Neural progenitor cell (in vitro differentiated cells): ENCODE results near the gene RAE1. TPM values are rescaled to one million over a fixed set of nuclear protein-coding genes. Genes with fewer than 3 reads are reported as not detected.

Source experiments
- DNase-seq: peaks from one replicate; pipeline ENCODE4 v3.0.0-alpha.2; 2016; ENCODE audit warnings: low spot score
- H2AFZ ChIP-seq: fragments of 200-600 bp; sonication (generic); replicated peaks from 2 replicates; pipeline ENCODE4 v1.6.1; 2016; ENCODE audit warnings: antibody characterized with exemption
- H3F3A ChIP-seq: fragments of 200-600 bp; sonication (generic); 2 replicates; pipeline ENCODE4 v1.6.1; 2016; ENCODE audit warnings: antibody characterized with exemption, low read depth
- H3K27ac ChIP-seq: fragments of 200-600 bp; sonication (generic); 2 replicates; pipeline ENCODE4 v1.5.1; 2016; ENCODE audit warnings: mild to moderate bottlenecking
- H3K27me3 ChIP-seq: fragments of 200-600 bp; sonication (generic); 2 replicates; pipeline ENCODE4 v1.6.1; 2016; ENCODE audit warnings: mild to moderate bottlenecking, moderate library complexity
- H3K36me3 ChIP-seq: fragments of 200-600 bp; sonication (generic); 2 replicates; pipeline ENCODE4 v1.5.1; 2016
- H3K4me1 ChIP-seq: fragments of 200-600 bp; sonication (generic); 2 replicates; pipeline ENCODE4 v1.6.1; 2016; ENCODE audit warnings: mixed run types
- H3K4me2 ChIP-seq: fragments of 200-600 bp; sonication (generic); 2 replicates; pipeline ENCODE4 v1.6.1; 2016
- H3K4me3 ChIP-seq: fragments of 200-600 bp; sonication (generic); 2 replicates; pipeline ENCODE4 v1.5.1; 2016
- H3K79me2 ChIP-seq: fragments of 200-600 bp; sonication (generic); 2 replicates; pipeline ENCODE4 v1.6.1; 2016; ENCODE audit warnings: low read depth
- H3K9ac ChIP-seq: fragments of 200-600 bp; sonication (generic); 2 replicates; pipeline ENCODE4 v1.6.1; 2016
- H3K9me3 ChIP-seq: fragments of 200-600 bp; sonication (generic); 2 replicates; pipeline ENCODE4 v1.5.1; 2016; ENCODE audit warnings: low read depth
- H4K20me1 ChIP-seq: fragments of 200-600 bp; sonication (generic); 2 replicates; pipeline ENCODE4 v1.6.1; 2016; ENCODE audit warnings: low read depth
- H3K27ac Mint-ChIP-seq: 3 replicates; pipeline ENCODE4 v1.8.0; 2021; ENCODE audit warnings: mixed read lengths
- H3K27me3 Mint-ChIP-seq: 2 replicates; pipeline ENCODE4 v1.8.0; 2022; ENCODE audit warnings: low read depth, mild to moderate bottlenecking, inconsistent platforms, moderate library complexity, mixed read lengths; ENCODE audit not compliant: insufficient read depth
- H3K36me3 Mint-ChIP-seq: 3 replicates; pipeline ENCODE4 v1.8.0; 2021; ENCODE audit warnings: mixed read lengths
- H3K4me1 Mint-ChIP-seq: 3 replicates; pipeline ENCODE4 v1.8.0; 2021; ENCODE audit warnings: mixed read lengths
- H3K4me3 Mint-ChIP-seq: 3 replicates; pipeline ENCODE4 v1.8.0; 2021; ENCODE audit warnings: mild to moderate bottlenecking, moderate library complexity, mixed read lengths
- H3K9me3 Mint-ChIP-seq: 3 replicates; pipeline ENCODE4 v1.8.0; 2020; ENCODE audit warnings: mixed read lengths
- EZH2 ChIP-seq: fragments of 200-600 bp; sonication (generic); IDR thresholded peaks from 2 replicates; pipeline ENCODE4 v1.6.1; 2017; ENCODE audit warnings: antibody characterized with exemption, mild to moderate bottlenecking, moderate library complexity
- EZH2phosphoT487 ChIP-seq: fragments of 200-600 bp; sonication (generic); IDR thresholded peaks from 2 replicates; pipeline ENCODE4 v1.6.1; 2017; ENCODE audit warnings: antibody characterized with exemption
- total RNA-seq: library from RNA; depleted of rRNA; stranded (reverse); fragments of >200 nt; gene quantifications from 2 replicates; pipeline ENCODE4 v1.2.3, GENCODE V29; 2015; ENCODE audit warnings: low replicate concordance
- TF ChIP-seq, protein P1 (sequence below): fragments of 200-600 bp; sonication (generic); IDR thresholded peaks from 2 replicates; pipeline ENCODE4 v1.5.1; 2017; ENCODE audit warnings: antibody characterized with exemption, mild to moderate bottlenecking

RAE1 gene
- total RNA-seq, 1 donor from 2014 or later: 77.6 TPM

DNA sequence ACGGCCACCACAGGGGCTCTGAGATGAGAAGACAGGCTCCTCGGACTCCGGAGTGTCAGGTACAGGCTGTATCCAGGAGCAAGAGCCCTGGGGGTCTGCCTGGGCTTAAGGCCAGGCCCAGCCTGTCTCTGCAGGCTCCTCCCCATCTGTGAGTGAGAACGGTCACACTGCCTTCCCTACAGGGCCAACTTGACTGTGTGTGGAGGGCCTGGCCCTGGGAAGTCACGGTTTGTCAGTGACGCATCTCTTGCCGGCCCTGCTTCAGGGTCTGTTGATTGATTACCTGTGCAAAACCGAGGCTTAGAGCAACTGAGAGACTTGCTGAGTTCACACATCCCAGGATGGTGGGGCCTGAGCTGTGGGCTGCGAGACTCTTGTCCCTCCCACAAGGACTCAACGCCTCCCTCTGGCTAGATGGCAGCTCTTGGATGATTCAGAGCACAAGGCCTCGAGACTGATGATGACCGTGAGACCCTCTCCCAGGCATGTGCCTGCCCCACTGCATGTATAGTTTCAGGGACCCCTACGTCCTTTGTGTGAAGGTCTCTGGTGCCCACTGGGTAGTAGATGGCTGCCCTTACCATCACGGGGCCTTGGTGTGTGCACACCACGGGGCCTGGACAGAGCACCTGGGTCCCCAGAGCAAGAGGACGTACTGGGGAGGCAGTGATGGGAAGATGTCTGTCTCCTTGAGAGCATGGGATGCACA, 46.1 kb downstream of the RAE1 start:
- Histone ChIP-seq H3K79me2 (peaks cover 91% of the 10 kb centered on the region), H3F3A (peaks cover 31% of the 10 kb centered on the region), H3K9ac (no peak overlapping the region), H3K27ac (peak overlapping the region; percentile 29), H3K27me3 (no peaks in the 10 kb centered on the region), H3K4me3 (no peak overlapping the region), H3K9me3 (no peaks in the 10 kb centered on the region), H3K4me2 (no peak overlapping the region), H4K20me1 (peaks cover 70% of the 10 kb centered on the region), H2AFZ (no peak overlapping the region), H3K4me1 (peaks cover 37% of the 10 kb centered on the region), H3K36me3 (no peaks in the 10 kb centered on the region)
- no peak overlapping the region for H3K27ac Mint-ChIP-seq
- no peak overlapping the region for H3K4me3 Mint-ChIP-seq
- H3K9me3 Mint-ChIP-seq: no peaks in the 10 kb centered on the region
- peaks cover 50% of the 10 kb centered on the region for H3K4me1 Mint-ChIP-seq
- H3K27me3 Mint-ChIP-seq: peaks cover 3% of the 10 kb centered on the region
- H3K36me3 Mint-ChIP-seq: peaks cover 16% of the 10 kb centered on the region
- no peak for DNase-seq
- no peak for TF ChIP-seq EZH2
- TF ChIP-seq, protein P1, sequence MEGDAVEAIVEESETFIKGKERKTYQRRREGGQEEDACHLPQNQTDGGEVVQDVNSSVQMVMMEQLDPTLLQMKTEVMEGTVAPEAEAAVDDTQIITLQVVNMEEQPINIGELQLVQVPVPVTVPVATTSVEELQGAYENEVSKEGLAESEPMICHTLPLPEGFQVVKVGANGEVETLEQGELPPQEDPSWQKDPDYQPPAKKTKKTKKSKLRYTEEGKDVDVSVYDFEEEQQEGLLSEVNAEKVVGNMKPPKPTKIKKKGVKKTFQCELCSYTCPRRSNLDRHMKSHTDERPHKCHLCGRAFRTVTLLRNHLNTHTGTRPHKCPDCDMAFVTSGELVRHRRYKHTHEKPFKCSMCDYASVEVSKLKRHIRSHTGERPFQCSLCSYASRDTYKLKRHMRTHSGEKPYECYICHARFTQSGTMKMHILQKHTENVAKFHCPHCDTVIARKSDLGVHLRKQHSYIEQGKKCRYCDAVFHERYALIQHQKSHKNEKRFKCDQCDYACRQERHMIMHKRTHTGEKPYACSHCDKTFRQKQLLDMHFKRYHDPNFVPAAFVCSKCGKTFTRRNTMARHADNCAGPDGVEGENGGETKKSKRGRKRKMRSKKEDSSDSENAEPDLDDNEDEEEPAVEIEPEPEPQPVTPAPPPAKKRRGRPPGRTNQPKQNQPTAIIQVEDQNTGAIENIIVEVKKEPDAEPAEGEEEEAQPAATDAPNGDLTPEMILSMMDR: no peak
- TF ChIP-seq EZH2phosphoT487: no peak

DNA sequence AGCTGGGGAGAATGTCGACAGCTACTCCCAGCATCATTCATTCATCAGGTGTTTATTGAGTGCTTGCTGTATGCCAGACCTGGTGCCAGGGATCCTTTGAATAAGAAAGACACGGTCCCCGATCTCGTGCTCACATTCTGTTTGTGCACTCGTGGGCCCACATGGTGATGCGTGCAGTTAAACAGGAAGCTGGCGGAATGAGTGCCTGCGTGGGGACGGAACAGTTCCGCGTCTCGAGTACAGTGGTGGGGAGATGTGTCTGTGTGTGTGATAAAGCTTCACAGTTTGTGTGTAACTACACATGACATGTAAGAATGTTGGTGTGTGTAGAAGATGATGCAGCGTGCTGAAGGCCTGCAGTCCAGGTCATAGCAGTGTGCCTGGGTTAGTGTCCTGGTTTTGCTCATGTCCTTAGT, 46.6 kb downstream of the RAE1 start:
- peaks cover 64% of the 10 kb centered on the region for H4K20me1 ChIP-seq
- TF ChIP-seq EZH2 (no peak), EZH2phosphoT487 (no peak)
- TF ChIP-seq, protein P1: no peak
- H3K9ac ChIP-seq: no peak overlapping the region
- no peak for DNase-seq
- peaks cover 31% of the 10 kb centered on the region for H3F3A ChIP-seq
- no peaks in the 10 kb centered on the region for H3K9me3 ChIP-seq
- Mint-ChIP-seq H3K27me3 (peaks cover 2% of the 10 kb centered on the region), H3K36me3 (peaks cover 16% of the 10 kb centered on the region), H3K27ac (peak overlapping the region; percentile 74), H3K9me3 (no peaks in the 10 kb centered on the region), H3K4me3 (peak overlapping the region; percentile 31), H3K4me1 (peaks cover 48% of the 10 kb centered on the region)
- peaks cover 31% of the 10 kb centered on the region for H3K4me1 ChIP-seq
- no peak overlapping the region for H3K27ac ChIP-seq
- H3K4me3 ChIP-seq: no peak overlapping the region
- H3K79me2 ChIP-seq: peaks cover 87% of the 10 kb centered on the region
- no peak overlapping the region for H3K4me2 ChIP-seq
- no peaks in the 10 kb centered on the region for H3K36me3 ChIP-seq
- H3K27me3 ChIP-seq: no peaks in the 10 kb centered on the region
- H2AFZ ChIP-seq: no peak overlapping the region

DNA sequence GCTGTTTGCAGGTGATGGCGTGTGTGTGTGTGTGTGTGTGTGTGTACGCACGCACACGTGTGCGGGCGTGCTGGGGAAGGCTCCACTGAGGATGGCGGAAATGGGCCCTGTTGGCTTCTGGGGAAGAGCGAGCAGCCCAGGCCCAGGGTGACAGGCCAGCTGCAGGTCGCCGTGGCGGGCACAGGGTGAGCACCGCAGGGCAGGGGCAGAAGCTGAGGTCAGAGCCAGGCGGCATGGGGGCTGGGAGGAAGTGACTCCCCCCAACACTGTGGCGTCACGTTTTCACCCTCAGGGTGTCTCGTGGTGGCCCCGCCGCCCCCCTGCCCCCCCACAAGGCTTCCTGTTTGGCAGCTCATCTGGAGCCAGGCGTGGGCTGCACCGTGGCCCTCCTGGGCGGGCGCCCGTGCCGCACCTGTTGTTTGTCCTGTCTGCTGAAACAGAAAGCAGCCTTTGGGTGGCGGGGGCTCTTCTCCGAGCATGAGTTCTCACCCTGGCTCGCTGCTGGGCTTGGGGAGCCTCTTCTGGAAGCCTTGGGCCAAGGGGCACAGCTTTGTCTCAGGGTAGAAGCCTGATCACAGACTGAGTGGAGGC, 47.3 kb downstream of the RAE1 start:
- peaks cover 17% of the 10 kb centered on the region for H3K36me3 Mint-ChIP-seq
- Histone ChIP-seq H3K79me2 (peaks cover 81% of the 10 kb centered on the region), H3K27me3 (no peaks in the 10 kb centered on the region), H3K9me3 (no peaks in the 10 kb centered on the region), H3K4me3 (no peak overlapping the region), H3K9ac (no peak overlapping the region), H3K27ac (peak overlapping the region; percentile 23), H3K4me2 (peak overlapping the region; percentile 44), H3F3A (peaks cover 31% of the 10 kb centered on the region), H3K36me3 (no peaks in the 10 kb centered on the region), H2AFZ (no peak overlapping the region), H4K20me1 (peaks cover 58% of the 10 kb centered on the region), H3K4me1 (peaks cover 29% of the 10 kb centered on the region)
- H3K9me3 Mint-ChIP-seq: no peaks in the 10 kb centered on the region
- H3K4me3 Mint-ChIP-seq: peak overlapping the region; percentile 31
- no peak for DNase-seq
- peak overlapping the region; percentile 74 for H3K27ac Mint-ChIP-seq
- H3K4me1 Mint-ChIP-seq: peaks cover 44% of the 10 kb centered on the region
- TF ChIP-seq, protein P1: no peak
- TF ChIP-seq EZH2 (no peak), EZH2phosphoT487 (no peak)
- H3K27me3 Mint-ChIP-seq: peaks cover 2% of the 10 kb centered on the region
